Common myeloid progenitor, CD34-positive (primary cell): Measurements from ENCODE around the gene ST7.

Experiments
- CTCF ChIA-PET: fragments of 350-600 bp; sonication (Branson Sonifier 250); formaldehyde crosslinking; loops from one replicate; lab custom pipeline; 2021; ENCODE audit warnings: antibody characterized with exemption; lab: Charles Lee
- POLR2A ChIA-PET: fragments of 350-600 bp; sonication (Branson Sonifier 250); formaldehyde crosslinking; loops from one replicate; lab custom pipeline; 2021; ENCODE audit warnings: antibody characterized with exemption; lab: Charles Lee
- DNase-seq, 3 donors: peaks; one replicate each; pipeline versions ENCODE4 v3.0.0 to v3.0.0-alpha.2; 2013
- H3K27ac ChIP-seq, 2 experiments: 1 replicate in 1 of 2; 2 replicates in 1 of 2; pipeline ENCODE4 v1.7.0; 2013; ENCODE audit warnings: inconsistent platforms in 2 of 2, low read length in 2 of 2, mild to moderate bottlenecking in 2 of 2, low read depth in 1 of 2, moderate library complexity in 1 of 2; ENCODE audit not compliant: severe bottlenecking in 2 of 2, insufficient read depth in 1 of 2, poor library complexity in 1 of 2
- H3K27me3 ChIP-seq, 5 experiments: replicated peaks in 2 of 5; 1 replicate in 3 of 5; 2 replicates in 2 of 5; pipeline versions ENCODE4 v1.6.1 to v1.7.0; 2013; ENCODE audit warnings: low read length in 4 of 5, mild to moderate bottlenecking in 2 of 5, moderate library complexity in 2 of 5, inconsistent platforms in 1 of 5; ENCODE audit not compliant: insufficient read depth in 5 of 5, control insufficient read depth in 4 of 5
- H3K36me3 ChIP-seq, 4 experiments: 1 replicate in 2 of 4; 2 replicates in 2 of 4; pipeline versions ENCODE4 v1.6.1 to v1.7.0; 2013; ENCODE audit warnings: low read length in 3 of 4, control low read depth in 1 of 4, mild to moderate bottlenecking in 1 of 4; ENCODE audit not compliant: control insufficient read depth in 4 of 4, insufficient read depth in 4 of 4
- H3K4me1 ChIP-seq, 4 experiments: 1 replicate in 3 of 4; 2 replicates in 1 of 4; pipeline versions ENCODE4 v1.6.1 to v1.7.1; 2013; ENCODE audit warnings: low read length in 3 of 4, mild to moderate bottlenecking in 3 of 4, control low read depth in 1 of 4, inconsistent platforms in 1 of 4, moderate library complexity in 1 of 4; ENCODE audit not compliant: control insufficient read depth in 4 of 4, insufficient read depth in 4 of 4; ENCODE audit errors: control extremely low read depth in 1 of 4
- H3K4me3 ChIP-seq, 7 experiments: 1 replicate in 4 of 7; 2 replicates in 3 of 7; pipeline versions ENCODE4 v1.5.1 to v1.7.0; 2013; ENCODE audit warnings: mild to moderate bottlenecking in 7 of 7, low read length in 6 of 7, moderate library complexity in 6 of 7, inconsistent platforms in 2 of 7, low read depth in 2 of 7, control low read depth in 1 of 7; ENCODE audit not compliant: insufficient read depth in 4 of 7, control insufficient read depth in 1 of 7; ENCODE audit errors: extremely low read depth in 1 of 7
- H3K9me3 ChIP-seq, 5 experiments: 1 replicate in 4 of 5; 2 replicates in 1 of 5; pipeline versions ENCODE4 v1.6.1 to v1.7.1; 2013; ENCODE audit warnings: low read length in 4 of 5, mild to moderate bottlenecking in 2 of 5, inconsistent platforms in 1 of 5, low read depth in 1 of 5, moderate library complexity in 1 of 5; ENCODE audit not compliant: control insufficient read depth in 4 of 5, insufficient read depth in 2 of 5; ENCODE audit errors: control extremely low read depth in 1 of 5
- WGBS: methylation state at CpG from one replicate; pipeline ENCODE4 v1.1.5; 2013; ENCODE audit not compliant: insufficient coverage; 5-methylcytosine and 5-hydroxymethylcytosine counted together

The ST7 gene

GRCh38 chr7:117210397-117210796 is 257.1 kb downstream of the ST7 start:
- no peak for DNase-seq
- H3K36me3 ChIP-seq: peaks cover 0 to 12% (median 6%) of the 10 kb centered on the region in 4 experiments
- WGBS: 97% methylated on average over 4 of the region's 4 CpGs
- H3K4me1 ChIP-seq: no peaks in the 10 kb centered on the region
- no peaks in the 10 kb centered on the region for H3K9me3 ChIP-seq
- CTCF ChIA-PET: no interaction called here
- POLR2A ChIA-PET: no interaction called here
- H3K4me3 ChIP-seq: no peak overlapping the region
- no peak overlapping the region for H3K27ac ChIP-seq
- no peaks in the 10 kb centered on the region for H3K27me3 ChIP-seq

- H3K36me3 ChIP-seq: peaks cover 0 to 12% (median 6%) of the 10 kb centered on the region in 4 experiments
These were observed 257.6 kb downstream of the ST7 start for GRCh38 chr7:117210908-117211307.

GRCh38 chr7:117211614-117212013 is 258.3 kb downstream of the ST7 start:
- Histone ChIP-seq H3K27ac (no peak overlapping the region), H3K4me3 (no peak overlapping the region), H3K4me1 (no peaks in the 10 kb centered on the region), H3K36me3 (peaks cover 0 to 12% (median 6%) of the 10 kb centered on the region in 4 experiments), H3K9me3 (no peaks in the 10 kb centered on the region), H3K27me3 (no peaks in the 10 kb centered on the region)
- CTCF ChIA-PET: no interaction called here
- POLR2A ChIA-PET: interaction anchor here (0.6 kb wide), 1 partner anchor 12 kb away, joined by 3 read pairs; no protein-coding TSS in a partner anchor
- no peak for DNase-seq

More at GRCh38 chr7:117210908-117211307, 257.6 kb downstream of the ST7 start:
- Histone ChIP-seq H3K9me3 (no peaks in the 10 kb centered on the region), H3K4me3 (no peak overlapping the region), H3K27ac (no peak overlapping the region), H3K27me3 (no peaks in the 10 kb centered on the region), H3K4me1 (no peaks in the 10 kb centered on the region)
- DNase-seq: no peak
- WGBS: no CpG with 5 or more reads among the region's 3 CpGs
- POLR2A ChIA-PET: interaction anchor here (0.6 kb wide), 1 partner anchor 13 kb away, joined by 3 read pairs; no protein-coding TSS in a partner anchor
- CTCF ChIA-PET: no interaction called here

- Histone ChIP-seq H3K27me3 (no peaks in the 10 kb centered on the region), H3K4me3 (no peak overlapping the region), H3K9me3 (no peaks in the 10 kb centered on the region), H3K36me3 (peaks cover 0 to 12% (median 6%) of the 10 kb centered on the region in 4 experiments), H3K27ac (no peak overlapping the region), H3K4me1 (no peaks in the 10 kb centered on the region)
- ChIA-PET POLR2A (no interaction called here), CTCF (interaction anchor here (0.5 to 1.4 kb wide), 8 partner anchors 9 to 86 kb away, joined by 3 to 4 read pairs (median 3); no protein-coding TSS in a partner anchor)
- peak; percentile 51 to 60 (median 54) for DNase-seq
- 55% methylated on average over 2 of the region's 5 CpGs for WGBS
These were observed 259.9 kb downstream of the ST7 start for GRCh38 chr7:117212969-117213877.

GRCh38 chr7:117216010-117216409 is 262.7 kb downstream of the ST7 start:
- Histone ChIP-seq H3K4me1 (no peaks in the 10 kb centered on the region), H3K9me3 (no peaks in the 10 kb centered on the region), H3K27me3 (no peaks in the 10 kb centered on the region), H3K27ac (no peak overlapping the region), H3K4me3 (no peak overlapping the region), H3K36me3 (peaks cover 2 to 9% (median 5%) of the 10 kb centered on the region in 4 experiments)
- ChIA-PET POLR2A (no interaction called here), CTCF (no interaction called here)
- no CpG with 5 or more reads among the region's 1 CpG for WGBS
- DNase-seq: no peak

GRCh38 chr7:117216436-117217069 is 263.3 kb downstream of the ST7 start:
- no peaks in the 10 kb centered on the region for H3K27me3 ChIP-seq
- no peak overlapping the region for H3K4me3 ChIP-seq
- ChIA-PET CTCF (no interaction called here), POLR2A (no interaction called here)
- WGBS: 100% methylated on average over 3 of the region's 5 CpGs
- no peaks in the 10 kb centered on the region for H3K4me1 ChIP-seq
- H3K36me3 ChIP-seq: peaks cover 2 to 10% (median 5%) of the 10 kb centered on the region in 4 experiments
- DNase-seq: no peak
- no peaks in the 10 kb centered on the region for H3K9me3 ChIP-seq
- no peak overlapping the region for H3K27ac ChIP-seq
